A673 (cell line): ENCODE results near the gene DKKL1. TPM values are rescaled to one million over a fixed set of nuclear protein-coding genes. Genes with fewer than 3 reads are reported as not detected.
A peak's percentile ranks its signal among the peaks of the same experiment; 100 is the strongest.

ENCODE experiments used
- BruUV-seq: library from RNA; stranded (reverse); fragments of 400-500 nt; replicated peaks from 2 replicates; lab custom pipeline; 2021; lab: Mats Ljungman, UMichigan
- CTCF ChIA-PET: fragments of 300-600 bp; sonication (Branson Sonifier 250); formaldehyde crosslinking; loops from one replicate; lab custom pipeline; 2022; ENCODE audit warnings: antibody characterized with exemption; lab: Charles Lee
- POLR2A ChIA-PET: fragments of 300-600 bp; sonication (Branson Sonifier 250); formaldehyde crosslinking; loops from one replicate; lab custom pipeline; 2022; ENCODE audit warnings: antibody characterized with exemption; ENCODE audit not compliant: low non-redundant PET; lab: Charles Lee
- DNase-seq: peaks from one replicate; pipeline ENCODE4 v3.0.0-alpha.2; 2015; ENCODE audit warnings: low spot score
- H3K27ac ChIP-seq: fragments of 200-600 bp; sonication (generic); 2 replicates; pipeline ENCODE4 v1.5.1; 2016; ENCODE audit warnings: mixed run types, low read depth, mild to moderate bottlenecking, mixed read lengths, antibody characterized with exemption, low read length; ENCODE audit not compliant: poor library complexity, severe bottlenecking
- H3K27me3 ChIP-seq: fragments of 200-600 bp; sonication (generic); replicated peaks from 2 replicates; pipeline ENCODE4 v1.6.1; 2017; ENCODE audit warnings: mixed run types, low read depth, mild to moderate bottlenecking, mixed read lengths, antibody characterized with exemption, low read length; ENCODE audit not compliant: insufficient read depth, poor library complexity
- H3K36me3 ChIP-seq: fragments of 200-600 bp; sonication (generic); 2 replicates; pipeline ENCODE4 v1.6.1; 2016; ENCODE audit warnings: mixed run types, mild to moderate bottlenecking, mixed read lengths, antibody characterized with exemption, low read length; ENCODE audit not compliant: insufficient read depth, poor library complexity, severe bottlenecking
- H3K4me1 ChIP-seq: fragments of 200-600 bp; sonication (generic); 2 replicates; pipeline ENCODE4 v1.6.1; 2017; ENCODE audit warnings: mixed run types, mild to moderate bottlenecking, mixed read lengths, antibody characterized with exemption, low read length; ENCODE audit not compliant: insufficient read depth, poor library complexity, severe bottlenecking
- H3K4me3 ChIP-seq: fragments of 200-600 bp; sonication (generic); 2 replicates; pipeline ENCODE4 v1.5.1; 2016; ENCODE audit warnings: low read depth, mixed run types, mild to moderate bottlenecking, mixed read lengths, low read length; ENCODE audit not compliant: poor library complexity, severe bottlenecking
- H3K9me3 ChIP-seq: fragments of 200-600 bp; sonication (generic); 2 replicates; pipeline ENCODE4 v1.6.1; 2016; ENCODE audit warnings: mixed run types, low read depth, mild to moderate bottlenecking, mixed read lengths, antibody characterized with exemption, low read length; ENCODE audit not compliant: poor library complexity, severe bottlenecking
- CTCF ChIP-seq: fragments of 300-800, 200-600 bp; sonication (generic); conservative IDR thresholded peaks from 2 replicates; pipeline ENCODE4 v1.5.1; 2017; ENCODE audit warnings: low read depth, mild to moderate bottlenecking, antibody characterized with exemption, low read length, moderate library complexity, mixed read lengths
- EZH2 ChIP-seq: fragments of 200-600 bp; sonication (generic); IDR thresholded peaks from 2 replicates; pipeline ENCODE4 v1.6.1; 2017; ENCODE audit warnings: borderline replicate concordance, low read depth, mild to moderate bottlenecking, mixed read lengths, antibody characterized with exemption, low read length; ENCODE audit not compliant: poor library complexity, severe bottlenecking
- intact Hi-C: fragments of 100-400 bp; cut with micrococcal nuclease; formaldehyde crosslinking; loops from one replicate; pipeline ENCODE4 v1.10.0; 2022; ENCODE audit not compliant: unreplicated experiment
- total RNA-seq: library from RNA; stranded (reverse); gene quantifications from 2 replicates; pipeline ENCODE4 v1.2.3, GENCODE V29; 2021

DKKL1 gene
- total RNA-seq, 1 experiment from 2014 or later, result 1.2 TPM

GRCh38 chr19:49336482-49337266 lies 27.0 kb upstream of the DKKL1 start:
- TF ChIP-seq EZH2, result no peak
- ChIA-PET CTCF (no interaction called here), POLR2A (no interaction called here)
- DNase-seq, result no peak
- no peak overlapping the region for H3K27ac ChIP-seq
- H3K9me3 ChIP-seq, result no peaks in the 10 kb centered on the region
- intact Hi-C loops, result no loop called here
- peaks cover 12% of the 10 kb centered on the region for H3K36me3 ChIP-seq
- no peak overlapping the region for H3K4me3 ChIP-seq
- peaks cover 29% of the 10 kb centered on the region for H3K4me1 ChIP-seq
- no TSS peak for BruUV-seq
- H3K27me3 ChIP-seq, result no peaks in the 10 kb centered on the region

GRCh38 chr19:49337267-49338022 lies 26.2 kb upstream of the DKKL1 start:
- BruUV-seq, result no TSS peak
- no peak for DNase-seq
- CTCF ChIA-PET, result no interaction called here
- TF ChIP-seq CTCF (no peak), EZH2 (no peak)
- peaks cover 29% of the 10 kb centered on the region for H3K4me1 ChIP-seq
- H3K4me3 ChIP-seq, result no peak overlapping the region
- intact Hi-C loops, result no loop called here
- POLR2A ChIA-PET, result interaction anchor here (0.5 kb wide), 1 partner anchor 34 kb away, joined by 5 read pairs; no protein-coding TSS in a partner anchor
- H3K27me3 ChIP-seq, result no peaks in the 10 kb centered on the region
- no peak overlapping the region for H3K27ac ChIP-seq
- H3K36me3 ChIP-seq, result peaks cover 17% of the 10 kb centered on the region
- no peaks in the 10 kb centered on the region for H3K9me3 ChIP-seq

GRCh38 chr19:49338023-49338677 lies 25.5 kb upstream of the DKKL1 start:
- DNase-seq, result no peak
- Histone ChIP-seq H3K27ac (no peak overlapping the region), H3K4me3 (peak overlapping the region; percentile 31), H3K27me3 (no peaks in the 10 kb centered on the region), H3K9me3 (no peaks in the 10 kb centered on the region), H3K36me3 (peaks cover 24% of the 10 kb centered on the region), H3K4me1 (peaks cover 29% of the 10 kb centered on the region)
- intact Hi-C loops, result no loop called here
- CTCF ChIA-PET, result no interaction called here
- TF ChIP-seq EZH2 (no peak), CTCF (no peak)
- POLR2A ChIA-PET, result interaction anchor here (0.5 kb wide), 1 partner anchor 35 kb away, joined by 5 read pairs; no protein-coding TSS in a partner anchor
- no TSS peak for BruUV-seq
